SK-N-SH (cell line): ENCODE data around the gene TAOK3. TPM values are rescaled to one million over a fixed set of nuclear protein-coding genes. Genes with fewer than 3 reads are reported as not detected.

ENCODE experiments used
- CTCF ChIA-PET: fragments of 300-600, 350-600 bp; formaldehyde crosslinking; extraction: SDS; loops from one replicate; lab custom pipeline; 2021; lab: Yijun Ruan, JAX
- POLR2A ChIA-PET: fragments of 350-600 bp; sonication (Branson Sonifier 250); formaldehyde crosslinking; extraction: SDS; loops from one replicate; lab custom pipeline; 2020; ENCODE audit warnings: antibody characterized with exemption, inconsistent platforms; lab: Yijun Ruan, JAX
- DNase-seq: peaks from one replicate; pipeline ENCODE4 v3.0.0; 2012
- H2AFZ ChIP-seq: fragments of 200-600 bp; sonication (generic); 2 replicates; pipeline ENCODE4 v1.8.1; 2016; ENCODE audit warnings: antibody characterized with exemption, mild to moderate bottlenecking, low read depth
- H3F3A ChIP-seq: fragments of 200-600 bp; sonication (generic); replicated peaks from 2 replicates; pipeline ENCODE3; 2016; ENCODE audit warnings: antibody characterized with exemption, mild to moderate bottlenecking; ENCODE audit not compliant: insufficient read depth
- H3K27ac ChIP-seq, 2 experiments: fragments of 200-500 bp in 1 of 2; fragments of 200-600 bp in 1 of 2; sonication (Bioruptor generic) in 1 of 2; sonication (generic), shearing (Covaris generic) in 1 of 2; 2 replicates each; pipeline versions ENCODE4 v1.5.1 to v1.6.1; 2014 to 2016; ENCODE audit warnings: low read depth in 2 of 2, inconsistent platforms in 1 of 2, low read length in 1 of 2, mild to moderate bottlenecking in 1 of 2, mixed read lengths in 1 of 2
- H3K27me3 ChIP-seq: fragments of 200-600 bp; sonication (generic), shearing (Covaris generic); 2 replicates; pipeline ENCODE4 v1.6.1; 2016; ENCODE audit warnings: mixed run types; ENCODE audit not compliant: insufficient read depth
- H3K36me3 ChIP-seq, 2 experiments: fragments of 200-500 bp in 1 of 2; fragments of 200-600 bp in 1 of 2; sonication (Bioruptor generic) in 1 of 2; sonication (generic) in 1 of 2; replicated peaks in 1 of 2; 2 replicates each; pipeline versions ENCODE3 to v1.5.1; 2014 to 2016; ENCODE audit warnings: low read length in 1 of 2, mild to moderate bottlenecking in 1 of 2; ENCODE audit not compliant: insufficient read depth in 2 of 2, control insufficient read depth in 1 of 2
- H3K4me1 ChIP-seq, 2 experiments: fragments of 200-500 bp in 1 of 2; fragments of 200-600 bp in 1 of 2; sonication (Bioruptor generic) in 1 of 2; sonication (generic), shearing (Covaris generic) in 1 of 2; 2 replicates each; pipeline versions ENCODE4 v1.5.1 to v1.6.1; 2014 to 2016; ENCODE audit warnings: low read depth in 1 of 2, low read length in 1 of 2, mixed run types in 1 of 2; ENCODE audit not compliant: insufficient read depth in 2 of 2, control insufficient read depth in 1 of 2
- H3K4me2 ChIP-seq: fragments of 200-600 bp; sonication (generic), shearing (Covaris generic); 2 replicates; pipeline ENCODE4 v1.6.1; 2017; ENCODE audit warnings: mixed run types
- H3K4me3 ChIP-seq, 2 experiments: fragments of 200-500 bp in 1 of 2; fragments of 200-600 bp in 1 of 2; sonication (Bioruptor generic) in 1 of 2; sonication (generic), shearing (Covaris generic) in 1 of 2; 2 replicates each; pipeline versions ENCODE4 v1.5.1 to v1.8.1; 2014 to 2016; ENCODE audit warnings: low read depth in 2 of 2, inconsistent platforms in 1 of 2, low read length in 1 of 2, mild to moderate bottlenecking in 1 of 2, mixed read lengths in 1 of 2, moderate library complexity in 1 of 2
- H3K79me2 ChIP-seq: fragments of 200-600 bp; sonication (generic); 2 replicates; pipeline ENCODE4 v1.8.1; 2017; ENCODE audit warnings: mild to moderate bottlenecking; ENCODE audit not compliant: insufficient read depth
- H3K9ac ChIP-seq: fragments of 200-600 bp; sonication (generic); 2 replicates; pipeline ENCODE4 v1.6.1; 2017; ENCODE audit warnings: mixed run types
- H3K9me2 ChIP-seq: fragments of 200-600 bp; sonication (generic); 2 replicates; pipeline ENCODE4 v1.6.1; 2017; ENCODE audit warnings: mixed run types
- H3K9me3 ChIP-seq: fragments of 200-600 bp; sonication (generic); 2 replicates; pipeline ENCODE4 v1.6.1; 2017; ENCODE audit warnings: mixed run types, mild to moderate bottlenecking, moderate library complexity
- H4K20me1 ChIP-seq: fragments of 200-600 bp; sonication (generic); 2 replicates; pipeline ENCODE4 v1.6.1; 2017; ENCODE audit warnings: mild to moderate bottlenecking, mixed run types; ENCODE audit not compliant: insufficient read depth
- CHD2 ChIP-seq: fragments of 150-350 bp; IDR thresholded peaks from 2 replicates; pipeline ENCODE4 v1.6.1; 2018; ENCODE audit warnings: low read length; ENCODE audit not compliant: partially characterized antibody
- ELF1 ChIP-seq: IDR thresholded peaks from 2 replicates; pipeline ENCODE4 v1.4.0; 2012
- EP300 ChIP-seq, 2 experiments: IDR thresholded peaks; 2 replicates each; pipeline versions ENCODE4 v1.4.0 to v1.6.1; 2012; ENCODE audit warnings: borderline replicate concordance in 1 of 2, low read depth in 1 of 2, low read length in 1 of 2
- FOXJ3 ChIP-seq: sonication (generic); formaldehyde crosslinking; IDR thresholded peaks from 2 replicates; pipeline ENCODE4 v1.5.1; 2020; ENCODE audit warnings: mild to moderate bottlenecking, missing genetic modification reagents
- FOXM1 ChIP-seq: IDR thresholded peaks from 2 replicates; pipeline ENCODE4 v1.4.0; 2012; ENCODE audit warnings: low read depth, mild to moderate bottlenecking
- GATA2 ChIP-seq: sonication (generic); formaldehyde crosslinking; IDR thresholded peaks from 2 replicates; pipeline ENCODE4 v1.5.0; 2020; ENCODE audit warnings: mild to moderate bottlenecking, missing genetic modification reagents
- MEF2A ChIP-seq: IDR thresholded peaks from 2 replicates; pipeline ENCODE4 v1.4.0; 2012; ENCODE audit warnings: low read depth, borderline replicate concordance
- MXI1 ChIP-seq: IDR thresholded peaks from 2 replicates; pipeline ENCODE4 v1.6.1; 2012; ENCODE audit warnings: mild to moderate bottlenecking, low read depth, low read length, improper control_type of control experiment
- POLR2AphosphoS5 ChIP-seq: IDR thresholded peaks from 2 replicates; pipeline ENCODE4 v1.6.1; 2012; ENCODE audit warnings: low read depth, low read length
- RCOR1 ChIP-seq: fragments of 150-350 bp; IDR thresholded peaks from 2 replicates; pipeline ENCODE4 v1.6.1; 2017; ENCODE audit warnings: antibody characterized with exemption, low read length
- TCF12 ChIP-seq: IDR thresholded peaks from 2 replicates; pipeline ENCODE4 v1.4.0; 2012
- TEAD4 ChIP-seq: IDR thresholded peaks from 2 replicates; pipeline ENCODE4 v1.4.0; 2012; ENCODE audit warnings: mild to moderate bottlenecking, borderline replicate concordance; ENCODE audit not compliant: insufficient read depth
- YY1 ChIP-seq: IDR thresholded peaks from 2 replicates; pipeline ENCODE4 v1.4.0; 2012; ENCODE audit warnings: low read depth, mild to moderate bottlenecking
- WGBS: methylation state at CpG from one replicate; pipeline ENCODE4 v1.1.6; 2017; ENCODE audit warnings: low lambda C conversion rate; 5-methylcytosine and 5-hydroxymethylcytosine counted together
- polyA plus RNA-seq, 3 experiments: library from polyadenylated mRNA; depleted of rRNA; stranded (reverse); fragments of >200 nt; gene quantifications; 2 replicates each; pipeline ENCODE4 v1.2.3, GENCODE V29; 2012
- TF ChIP-seq, protein P1 (sequence below): IDR thresholded peaks from 2 replicates; pipeline ENCODE4 v1.4.0; 2012; ENCODE audit warnings: low read depth, borderline replicate concordance
- TF ChIP-seq, protein P2 (sequence below): fragments of 200-600 bp; sonication (generic); IDR thresholded peaks from 2 replicates; pipeline ENCODE4 v1.6.1; 2017; ENCODE audit warnings: antibody characterized with exemption, mild to moderate bottlenecking, moderate library complexity
- TF ChIP-seq, protein P3 (sequence below): fragments of 150-350 bp; IDR thresholded peaks from 2 replicates; pipeline ENCODE4 v1.6.1; 2017; ENCODE audit warnings: antibody characterized with exemption, low read length, low read depth, borderline replicate concordance
- TF ChIP-seq, protein P4 (sequence below): IDR thresholded peaks from 2 replicates; pipeline ENCODE4 v1.4.0; 2012; ENCODE audit warnings: low read depth, borderline replicate concordance

Gene TAOK3
- polyA plus RNA-seq, 1 of the 3 experiments (the other 2 are of a cell fraction) = 18.1 TPM

DNA sequence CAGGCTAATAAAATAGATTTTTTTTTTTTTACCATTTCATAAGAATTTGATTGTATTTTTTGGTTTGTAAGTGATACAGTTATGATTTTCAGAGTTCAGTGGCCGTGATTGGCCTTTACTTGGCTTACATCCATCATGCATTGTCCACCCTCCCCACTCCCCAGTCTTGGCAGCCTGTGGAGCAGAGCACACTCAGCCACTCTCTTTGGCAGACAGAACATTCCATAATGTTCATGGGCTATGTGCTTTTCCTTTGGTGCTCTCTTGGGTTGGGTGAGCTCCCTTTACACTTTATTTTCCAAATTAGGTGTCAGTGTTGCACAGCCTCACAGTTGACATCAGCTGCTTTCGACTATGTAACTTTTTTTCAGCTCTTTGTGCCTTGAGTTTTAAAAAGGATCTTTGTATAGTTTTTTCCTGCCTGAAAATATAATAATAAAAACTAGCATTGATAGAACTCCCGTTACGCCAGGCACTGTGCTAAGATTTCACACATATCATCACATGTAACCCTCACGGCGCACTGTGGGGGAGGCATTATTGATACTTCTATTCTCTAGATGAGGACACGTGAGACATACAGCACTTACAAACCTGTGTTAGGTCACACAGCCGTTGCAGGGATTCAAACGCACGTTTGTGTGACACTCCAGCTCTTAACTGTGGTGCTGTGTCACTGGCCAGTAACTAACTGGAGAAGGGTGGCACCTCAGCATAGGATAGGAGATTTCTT is 25.2 kb upstream of the TAOK3 start:
- no peaks in the 10 kb centered on the region for H3K27me3 ChIP-seq
- TF ChIP-seq YY1 (no peak), POLR2AphosphoS5 (no peak), EP300 (IDR thresholded peaks at IDR 0.05; ENCODE audit: borderline replicate concordance in 1 of 2, low read depth in 1 of 2, low read length in 1 of 2) (no peak), FOXJ3 (no peak), RCOR1 (no peak)
- TF ChIP-seq, protein P1, sequence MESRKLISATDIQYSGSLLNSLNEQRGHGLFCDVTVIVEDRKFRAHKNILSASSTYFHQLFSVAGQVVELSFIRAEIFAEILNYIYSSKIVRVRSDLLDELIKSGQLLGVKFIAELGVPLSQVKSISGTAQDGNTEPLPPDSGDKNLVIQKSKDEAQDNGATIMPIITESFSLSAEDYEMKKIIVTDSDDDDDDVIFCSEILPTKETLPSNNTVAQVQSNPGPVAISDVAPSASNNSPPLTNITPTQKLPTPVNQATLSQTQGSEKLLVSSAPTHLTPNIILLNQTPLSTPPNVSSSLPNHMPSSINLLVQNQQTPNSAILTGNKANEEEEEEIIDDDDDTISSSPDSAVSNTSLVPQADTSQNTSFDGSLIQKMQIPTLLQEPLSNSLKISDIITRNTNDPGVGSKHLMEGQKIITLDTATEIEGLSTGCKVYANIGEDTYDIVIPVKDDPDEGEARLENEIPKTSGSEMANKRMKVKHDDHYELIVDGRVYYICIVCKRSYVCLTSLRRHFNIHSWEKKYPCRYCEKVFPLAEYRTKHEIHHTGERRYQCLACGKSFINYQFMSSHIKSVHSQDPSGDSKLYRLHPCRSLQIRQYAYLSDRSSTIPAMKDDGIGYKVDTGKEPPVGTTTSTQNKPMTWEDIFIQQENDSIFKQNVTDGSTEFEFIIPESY = no peak
- TF ChIP-seq, protein P2, sequence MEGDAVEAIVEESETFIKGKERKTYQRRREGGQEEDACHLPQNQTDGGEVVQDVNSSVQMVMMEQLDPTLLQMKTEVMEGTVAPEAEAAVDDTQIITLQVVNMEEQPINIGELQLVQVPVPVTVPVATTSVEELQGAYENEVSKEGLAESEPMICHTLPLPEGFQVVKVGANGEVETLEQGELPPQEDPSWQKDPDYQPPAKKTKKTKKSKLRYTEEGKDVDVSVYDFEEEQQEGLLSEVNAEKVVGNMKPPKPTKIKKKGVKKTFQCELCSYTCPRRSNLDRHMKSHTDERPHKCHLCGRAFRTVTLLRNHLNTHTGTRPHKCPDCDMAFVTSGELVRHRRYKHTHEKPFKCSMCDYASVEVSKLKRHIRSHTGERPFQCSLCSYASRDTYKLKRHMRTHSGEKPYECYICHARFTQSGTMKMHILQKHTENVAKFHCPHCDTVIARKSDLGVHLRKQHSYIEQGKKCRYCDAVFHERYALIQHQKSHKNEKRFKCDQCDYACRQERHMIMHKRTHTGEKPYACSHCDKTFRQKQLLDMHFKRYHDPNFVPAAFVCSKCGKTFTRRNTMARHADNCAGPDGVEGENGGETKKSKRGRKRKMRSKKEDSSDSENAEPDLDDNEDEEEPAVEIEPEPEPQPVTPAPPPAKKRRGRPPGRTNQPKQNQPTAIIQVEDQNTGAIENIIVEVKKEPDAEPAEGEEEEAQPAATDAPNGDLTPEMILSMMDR = no peak
- TF ChIP-seq, all 33 proteins: peak for 0
- Histone ChIP-seq H3K4me2 (no peak overlapping the region), H3F3A (peaks cover 6% of the 10 kb centered on the region), H3K27ac (no peak overlapping the region), H3K4me1 (no peaks in the 10 kb centered on the region; a peak in 1 of 4 replicates), H3K4me3 (no peak overlapping the region), H3K9me3 (no peaks in the 10 kb centered on the region), H4K20me1 (no peaks in the 10 kb centered on the region), H3K9ac (no peak overlapping the region), H3K9me2 (no peaks in the 10 kb centered on the region), H2AFZ (no peak overlapping the region), H3K79me2 (peaks cover 6% of the 10 kb centered on the region), H3K36me3 (peaks cover 40 to 66% of the 10 kb centered on the region in 2 experiments)
- CTCF ChIA-PET = interaction anchor here (1.0 to 2.9 kb wide), 4 partner anchors 20 to 1015 kb away, joined by 3 to 13 read pairs (median 3); partner anchors contain the start of gene SUDS3
- DNase-seq = no peak
- POLR2A ChIA-PET = no interaction called here
- WGBS = 95% methylated on average over 10 of the region's 10 CpGs

DNA sequence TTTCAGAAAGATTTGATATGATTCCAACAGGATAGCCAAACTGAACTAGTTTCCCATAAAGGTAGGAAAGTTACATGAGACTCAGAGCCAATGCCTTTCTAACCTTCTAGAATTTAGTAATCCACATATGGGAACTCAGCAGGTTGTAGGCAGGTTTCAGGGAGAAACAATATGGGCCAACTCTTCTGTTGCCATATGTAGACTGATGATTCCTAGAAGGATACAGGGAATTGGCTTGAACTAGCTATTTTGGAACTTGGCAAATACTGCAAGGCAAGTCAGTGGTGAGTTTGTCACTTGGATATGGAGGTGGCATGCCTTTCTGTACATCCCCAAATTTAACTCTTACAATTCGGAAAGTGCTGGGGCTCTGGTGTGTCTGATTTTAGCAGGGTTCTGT is 19.1 kb upstream of the TAOK3 start:
- POLR2A ChIA-PET = no interaction called here
- CTCF ChIA-PET = interaction anchor here (1.0 to 10.7 kb wide), 4 partner anchors 13 to 448 kb away, joined by 3 to 94 read pairs (median 14); partner anchors contain the start of gene SUDS3
- no peak for TF ChIP-seq MEF2A
- TF ChIP-seq FOXM1 = no peak
- TF ChIP-seq, protein P3, sequence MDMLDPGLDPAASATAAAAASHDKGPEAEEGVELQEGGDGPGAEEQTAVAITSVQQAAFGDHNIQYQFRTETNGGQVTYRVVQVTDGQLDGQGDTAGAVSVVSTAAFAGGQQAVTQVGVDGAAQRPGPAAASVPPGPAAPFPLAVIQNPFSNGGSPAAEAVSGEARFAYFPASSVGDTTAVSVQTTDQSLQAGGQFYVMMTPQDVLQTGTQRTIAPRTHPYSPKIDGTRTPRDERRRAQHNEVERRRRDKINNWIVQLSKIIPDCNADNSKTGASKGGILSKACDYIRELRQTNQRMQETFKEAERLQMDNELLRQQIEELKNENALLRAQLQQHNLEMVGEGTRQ = no peak
- no peak for TF ChIP-seq CHD2
- no peak for TF ChIP-seq TEAD4
- TF ChIP-seq TCF12 = no peak
- TF ChIP-seq, protein P4, sequence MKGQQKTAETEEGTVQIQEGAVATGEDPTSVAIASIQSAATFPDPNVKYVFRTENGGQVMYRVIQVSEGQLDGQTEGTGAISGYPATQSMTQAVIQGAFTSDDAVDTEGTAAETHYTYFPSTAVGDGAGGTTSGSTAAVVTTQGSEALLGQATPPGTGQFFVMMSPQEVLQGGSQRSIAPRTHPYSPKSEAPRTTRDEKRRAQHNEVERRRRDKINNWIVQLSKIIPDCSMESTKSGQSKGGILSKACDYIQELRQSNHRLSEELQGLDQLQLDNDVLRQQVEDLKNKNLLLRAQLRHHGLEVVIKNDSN = no peak
- TF ChIP-seq EP300 (IDR thresholded peaks at IDR 0.05; ENCODE audit: borderline replicate concordance in 1 of 2, low read depth in 1 of 2, low read length in 1 of 2) = no peak
- no peak for TF ChIP-seq ELF1
- no peak for TF ChIP-seq RCOR1
- TF ChIP-seq MXI1 = no peak
- no peak for TF ChIP-seq FOXJ3
- TF ChIP-seq GATA2 (CRISPR knock-in tag) = no peak

More for the DNA sequence above, 19.1 kb upstream of the TAOK3 start:
- no peak overlapping the region for H3K4me2 ChIP-seq
- H4K20me1 ChIP-seq = no peaks in the 10 kb centered on the region
- H3K4me3 ChIP-seq = no peak overlapping the region
- H3K36me3 ChIP-seq = peaks cover 57 to 61% of the 10 kb centered on the region in 2 experiments
- no peak for DNase-seq
- no peak overlapping the region for H3K9ac ChIP-seq
- no peak overlapping the region for H2AFZ ChIP-seq
- no peaks in the 10 kb centered on the region for H3K9me2 ChIP-seq
- no peaks in the 10 kb centered on the region for H3F3A ChIP-seq
- no peaks in the 10 kb centered on the region for H3K27me3 ChIP-seq
- H3K27ac ChIP-seq = no peak overlapping the region
- H3K79me2 ChIP-seq = peaks cover 20% of the 10 kb centered on the region
- H3K9me3 ChIP-seq = no peaks in the 10 kb centered on the region
- H3K4me1 ChIP-seq = no peaks in the 10 kb centered on the region; a peak in 1 of 4 replicates
- WGBS = 100% methylated on average over 1 of the region's 1 CpG
